DOHH2 (cell line): Measurements from ENCODE around the gene EDN3.
"Not testable (repeated sequence)": the region's sequence is repeated elsewhere in the genome, so short reads cannot be mapped to it uniquely, and the experiment has no call there.

Source experiments
- H3F3A ChIP-seq: fragments of 200-600 bp; sonication (generic), shearing (Covaris generic); 2 replicates; pipeline ENCODE4 v1.6.0; 2016; ENCODE audit warnings: antibody characterized with exemption, mild to moderate bottlenecking; ENCODE audit not compliant: control insufficient read depth, insufficient read depth
- H3K27ac ChIP-seq: fragments of 200-600 bp; sonication (generic); 2 replicates; pipeline ENCODE4 v1.5.1; 2014; ENCODE audit warnings: low read depth, mild to moderate bottlenecking, low read length, moderate library complexity
- H3K27me3 ChIP-seq: fragments of 200-600 bp; sonication (generic); 2 replicates; pipeline ENCODE4 v1.6.1; 2014; ENCODE audit warnings: mild to moderate bottlenecking, low read length, mixed read lengths; ENCODE audit not compliant: control insufficient read depth
- H3K36me3 ChIP-seq: fragments of 200-600 bp; sonication (generic); 2 replicates; pipeline ENCODE4 v1.6.1; 2014; ENCODE audit warnings: mild to moderate bottlenecking, low read length, moderate library complexity, mixed read lengths; ENCODE audit not compliant: control insufficient read depth
- H3K4me1 ChIP-seq: fragments of 200-600 bp; sonication (generic); 2 replicates; pipeline ENCODE4 v1.6.1; 2014; ENCODE audit warnings: mild to moderate bottlenecking, low read length, mixed read lengths; ENCODE audit not compliant: control insufficient read depth
- H3K4me2 ChIP-seq: fragments of 200-600 bp; sonication (generic); 2 replicates; pipeline ENCODE4 v1.6.0; 2014; ENCODE audit warnings: mild to moderate bottlenecking, low read length, moderate library complexity
- H3K4me3 ChIP-seq: fragments of 200-600 bp; sonication (generic); 2 replicates; pipeline ENCODE4 v1.5.1; 2014; ENCODE audit warnings: mild to moderate bottlenecking, low read length, mixed read lengths
- H3K79me2 ChIP-seq: fragments of 200-600 bp; sonication (generic); 2 replicates; pipeline ENCODE4 v1.6.1; 2014; ENCODE audit warnings: mild to moderate bottlenecking, low read length, mixed read lengths; ENCODE audit not compliant: control insufficient read depth
- H3K9me2 ChIP-seq: fragments of 200-600 bp; sonication (generic); replicated peaks from 2 replicates; pipeline ENCODE4 v1.6.1; 2014; ENCODE audit warnings: mild to moderate bottlenecking, low read length, mixed read lengths; ENCODE audit not compliant: control insufficient read depth
- H3K9me3 ChIP-seq: fragments of 200-600 bp; sonication (generic); 2 replicates; pipeline ENCODE4 v1.6.1; 2014; ENCODE audit warnings: antibody characterized with exemption, low read length, mixed read lengths; ENCODE audit not compliant: control insufficient read depth, insufficient read depth
- H4K20me1 ChIP-seq: fragments of 200-600 bp; sonication (generic); 2 replicates; pipeline ENCODE4 v1.6.0; 2014; ENCODE audit warnings: low read depth, mild to moderate bottlenecking, antibody characterized with exemption, low read length, moderate library complexity; ENCODE audit not compliant: control insufficient read depth, insufficient read depth
- CTCF ChIP-seq: fragments of 200-600 bp; sonication (generic); IDR thresholded peaks from one replicate; pipeline ENCODE4 v1.5.1; 2014; ENCODE audit warnings: antibody characterized with exemption, mild to moderate bottlenecking, low read depth, low read length; ENCODE audit not compliant: poor library complexity, severe bottlenecking
- EZH2phosphoT487 ChIP-seq: fragments of 200-600 bp; sonication (generic); IDR thresholded peaks from 2 replicates; pipeline ENCODE4 v1.6.1; 2017; ENCODE audit warnings: borderline replicate concordance, mild to moderate bottlenecking, antibody characterized with exemption, low read length, moderate library complexity, mixed read lengths

Gene EDN3

GRCh38 chr20:59335377-59335776 lies 35.0 kb downstream of the EDN3 start:
- TF ChIP-seq CTCF, result no peak
- no peak for TF ChIP-seq EZH2phosphoT487
- H3K9me3 ChIP-seq, result no peaks in the 10 kb centered on the region
- no peaks in the 10 kb centered on the region for H3K9me2 ChIP-seq
- H3K27me3 ChIP-seq, result peaks cover 52% of the 10 kb centered on the region
- no peak overlapping the region for H3K4me3 ChIP-seq
- no peaks in the 10 kb centered on the region for H3K36me3 ChIP-seq
- H3K27ac ChIP-seq, result no peak overlapping the region
- H4K20me1 ChIP-seq, result peaks cover 3% of the 10 kb centered on the region; the same call in 1 of the 2 replicates
- H3F3A ChIP-seq, result no peaks in the 10 kb centered on the region
- H3K4me1 ChIP-seq, result peaks cover 5% of the 10 kb centered on the region
- H3K79me2 ChIP-seq, result no peaks in the 10 kb centered on the region
- no peak overlapping the region for H3K4me2 ChIP-seq

GRCh38 chr20:59336540-59336939 lies 36.1 kb downstream of the EDN3 start:
- H3K27me3 ChIP-seq, result peaks cover 50% of the 10 kb centered on the region
- no peaks in the 10 kb centered on the region for H3K79me2 ChIP-seq
- H3K9me3 ChIP-seq, result no peaks in the 10 kb centered on the region
- H4K20me1 ChIP-seq, result peaks cover 3% of the 10 kb centered on the region; the same call in 1 of the 2 replicates
- peaks cover 5% of the 10 kb centered on the region for H3K4me1 ChIP-seq
- TF ChIP-seq CTCF (no peak), EZH2phosphoT487 (no peak)
- H3K36me3 ChIP-seq, result no peaks in the 10 kb centered on the region
- H3F3A ChIP-seq, result no peaks in the 10 kb centered on the region
- H3K27ac ChIP-seq, result no peak overlapping the region
- H3K4me3 ChIP-seq, result no peak overlapping the region
- H3K9me2 ChIP-seq, result no peaks in the 10 kb centered on the region
- no peak overlapping the region for H3K4me2 ChIP-seq

- not testable (repeated sequence) for H3K4me1 ChIP-seq
These were observed 38.0 kb downstream of the EDN3 start for GRCh38 chr20:59338444-59338843.

GRCh38 chr20:59340201-59340885 lies 39.9 kb downstream of the EDN3 start:
- Histone ChIP-seq H3K79me2 (no peaks in the 10 kb centered on the region), H3K4me2 (no peak overlapping the region), H3K9me3 (peaks cover 4% of the 10 kb centered on the region; the same call in 1 of the 2 replicates), H3K36me3 (no peaks in the 10 kb centered on the region), H3K4me3 (no peak overlapping the region), H3K4me1 (peaks cover 5% of the 10 kb centered on the region), H3K27ac (no peak overlapping the region), H3F3A (no peaks in the 10 kb centered on the region), H4K20me1 (peaks cover 3% of the 10 kb centered on the region; the same call in 1 of the 2 replicates), H3K27me3 (peaks cover 47% of the 10 kb centered on the region), H3K9me2 (no peaks in the 10 kb centered on the region)
- TF ChIP-seq CTCF, result no peak
- no peak for TF ChIP-seq EZH2phosphoT487

More at GRCh38 chr20:59338444-59338843, 38.0 kb downstream of the EDN3 start:
- not testable (repeated sequence) for H4K20me1 ChIP-seq, H3K4me3 ChIP-seq, H3F3A ChIP-seq, H3K4me2 ChIP-seq, H3K79me2 ChIP-seq, H3K36me3 ChIP-seq, H3K9me3 ChIP-seq, H3K27ac ChIP-seq, H3K9me2 ChIP-seq
- H3K27me3 ChIP-seq, result peaks cover 51% of the 10 kb centered on the region

GRCh38 chr20:59341285-59342022 lies 41.0 kb downstream of the EDN3 start:
- H3K4me2 ChIP-seq, result not testable (repeated sequence)

More at GRCh38 chr20:59341285-59342022, 41.0 kb downstream of the EDN3 start:
- not testable (repeated sequence) for H3F3A ChIP-seq, H3K9me2 ChIP-seq, H3K9me3 ChIP-seq, H3K4me3 ChIP-seq, H3K79me2 ChIP-seq, H4K20me1 ChIP-seq, H3K4me1 ChIP-seq, H3K27ac ChIP-seq, H3K36me3 ChIP-seq
- peaks cover 48% of the 10 kb centered on the region for H3K27me3 ChIP-seq
